Pancreas (tissue), 10 donors: Measurements from ENCODE around the gene ROBO1. TPM values are rescaled to one million over a fixed set of nuclear protein-coding genes. Genes with fewer than 3 reads are reported as not detected.

Experiments
- ATAC-seq, 4 donors: fragments of 200-7000 bp; cut with Tn5 transposase; one replicate each; pipeline versions ENCODE4 v1.8.0 to v1.9.1; 2020; ENCODE audit warnings: mild to moderate bottlenecking in 4 of 4, moderate library complexity in 4 of 4
- DNase-seq, 6 donors: peaks; one replicate each; pipeline ENCODE4 v3.0.0-alpha.2; 2020
- FAIRE-seq: peaks from 2 replicates; lab custom pipeline; 2012; peaks lifted over from hg19 to GRCh38; lab: Jason Lieb, UNC
- H3K27ac ChIP-seq, 4 donors: fragments of 200-600 bp; sonication (generic); 1 replicate in 3 of 4; 2 replicates in 1 of 4; pipeline versions ENCODE4 v1.5.0 to v1.8.0; 2020
- H3K27me3 ChIP-seq, 4 donors: fragments of 200-600 bp; one replicate each; pipeline ENCODE4 v1.8.0; 2021
- H3K36me3 ChIP-seq, 3 donors: fragments of 200-600 bp; sonication (generic) in 1 of 3; one replicate each; pipeline versions ENCODE4 v1.5.0 to v1.8.0; 2020 to 2021
- H3K4me1 ChIP-seq, 3 donors: fragments of 200-600 bp; one replicate each; pipeline ENCODE4 v1.8.0; 2021
- H3K4me3 ChIP-seq, 4 donors: fragments of 200-600 bp; sonication (generic) in 2 of 4; one replicate each; pipeline versions ENCODE4 v1.5.0 to v1.8.0; 2020 to 2021
- H3K9me3 ChIP-seq, 4 donors: fragments of 200-600 bp; one replicate each; pipeline ENCODE4 v1.8.0; 2021
- WGBS, 2 donors: extraction: QIAGEN DNeasy Blood & Tissue Kit; methylation state at CpG; one replicate each; pipeline ENCODE4 v1.1.7; 2013; 5-methylcytosine and 5-hydroxymethylcytosine counted together
- intact Hi-C, 3 donors: fragments of 100-400 bp; cut with DNase I; formaldehyde crosslinking; loops; one replicate each; pipeline versions ENCODE4 v1.11.1 to v1.14.2; 2022
- polyA plus RNA-seq, 2 donors: library from polyadenylated mRNA; stranded (reverse); fragments of 200-250 nt; gene quantifications; one replicate each; pipeline ENCODE4 v1.2.3, GENCODE V29; 2013
- total RNA-seq, 6 donors: library from RNA; stranded (reverse); fragmentation: NEBNext Ultra II Directional in 4 of 6; extraction: Animal tissue kit (Norgen Biotek cat#: 25700) in 4 of 6; gene quantifications; one replicate each; pipeline versions ENCODE4 v1.2.1 to v1.2.4, GENCODE V29; 2021 to 2023
- TF ChIP-seq, protein P1 (sequence below), 4 donors: fragments of 200-600 bp; sonication (generic) in 3 of 4; IDR thresholded peaks; one replicate each; pipeline versions ENCODE4 v1.5.0 to v1.8.0; 2021; ENCODE audit warnings: antibody characterized with exemption in 4 of 4
- donor health status: healthy with polysubstance abuse.
- donor health status: DM: no; HTN: no; CAD: no; lungs with moderate emphysema.
- donor health status: DM: no; HTN: no; CAD: no.
- donor health status: control.
- donor health status: control.
- donor health status: Bipolar disorder and iron deficiency.
- donor health status: DM: yes; HTN: yes; CAD: no.
- donor health status: DM: no; HTN: no; CAD: no.
- donor health status: DM: no; HTN: no; CAD: no.
- donor health status: DM: yes; HTN: yes; CAD: no.

Gene ROBO1
- total and polyA plus RNA-seq, 8 donors: 0.51 to 8.5 (median 2.8) TPM

DNA sequence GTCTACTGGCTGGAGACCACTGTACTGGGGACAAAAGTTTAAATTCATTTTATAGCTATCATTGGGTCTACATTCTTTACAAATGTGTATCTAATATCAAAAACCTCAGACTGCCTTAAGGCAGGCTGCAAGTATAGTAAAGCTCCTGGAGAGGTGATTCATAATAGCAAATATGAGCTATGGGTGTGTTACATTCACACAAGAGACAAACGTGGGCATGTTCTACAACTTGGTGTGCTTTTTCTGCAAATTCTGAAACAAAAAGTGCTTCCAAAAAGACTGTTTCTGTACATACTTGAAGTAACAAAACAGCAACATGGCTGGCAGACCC lies 1101.4 kb downstream of the ROBO1 start:
- Histone ChIP-seq H3K9me3 (no peaks in the 10 kb centered on the region), H3K27ac (no peak overlapping the region), H3K4me1 (no peaks in the 10 kb centered on the region), H3K4me3 (no peak overlapping the region), H3K27me3 (no peaks in the 10 kb centered on the region), H3K36me3 (no peaks in the 10 kb centered on the region)
- no peak for DNase-seq
- ATAC-seq: no peak
- no peak for FAIRE-seq
- intact Hi-C loops: no loop called here
- TF ChIP-seq, protein P1, sequence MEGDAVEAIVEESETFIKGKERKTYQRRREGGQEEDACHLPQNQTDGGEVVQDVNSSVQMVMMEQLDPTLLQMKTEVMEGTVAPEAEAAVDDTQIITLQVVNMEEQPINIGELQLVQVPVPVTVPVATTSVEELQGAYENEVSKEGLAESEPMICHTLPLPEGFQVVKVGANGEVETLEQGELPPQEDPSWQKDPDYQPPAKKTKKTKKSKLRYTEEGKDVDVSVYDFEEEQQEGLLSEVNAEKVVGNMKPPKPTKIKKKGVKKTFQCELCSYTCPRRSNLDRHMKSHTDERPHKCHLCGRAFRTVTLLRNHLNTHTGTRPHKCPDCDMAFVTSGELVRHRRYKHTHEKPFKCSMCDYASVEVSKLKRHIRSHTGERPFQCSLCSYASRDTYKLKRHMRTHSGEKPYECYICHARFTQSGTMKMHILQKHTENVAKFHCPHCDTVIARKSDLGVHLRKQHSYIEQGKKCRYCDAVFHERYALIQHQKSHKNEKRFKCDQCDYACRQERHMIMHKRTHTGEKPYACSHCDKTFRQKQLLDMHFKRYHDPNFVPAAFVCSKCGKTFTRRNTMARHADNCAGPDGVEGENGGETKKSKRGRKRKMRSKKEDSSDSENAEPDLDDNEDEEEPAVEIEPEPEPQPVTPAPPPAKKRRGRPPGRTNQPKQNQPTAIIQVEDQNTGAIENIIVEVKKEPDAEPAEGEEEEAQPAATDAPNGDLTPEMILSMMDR (IDR thresholded peaks at IDR 0.05): no peak
- 29 to 50% methylated on average over 1 of the region's 1 CpG for WGBS, 2 donors

DNA sequence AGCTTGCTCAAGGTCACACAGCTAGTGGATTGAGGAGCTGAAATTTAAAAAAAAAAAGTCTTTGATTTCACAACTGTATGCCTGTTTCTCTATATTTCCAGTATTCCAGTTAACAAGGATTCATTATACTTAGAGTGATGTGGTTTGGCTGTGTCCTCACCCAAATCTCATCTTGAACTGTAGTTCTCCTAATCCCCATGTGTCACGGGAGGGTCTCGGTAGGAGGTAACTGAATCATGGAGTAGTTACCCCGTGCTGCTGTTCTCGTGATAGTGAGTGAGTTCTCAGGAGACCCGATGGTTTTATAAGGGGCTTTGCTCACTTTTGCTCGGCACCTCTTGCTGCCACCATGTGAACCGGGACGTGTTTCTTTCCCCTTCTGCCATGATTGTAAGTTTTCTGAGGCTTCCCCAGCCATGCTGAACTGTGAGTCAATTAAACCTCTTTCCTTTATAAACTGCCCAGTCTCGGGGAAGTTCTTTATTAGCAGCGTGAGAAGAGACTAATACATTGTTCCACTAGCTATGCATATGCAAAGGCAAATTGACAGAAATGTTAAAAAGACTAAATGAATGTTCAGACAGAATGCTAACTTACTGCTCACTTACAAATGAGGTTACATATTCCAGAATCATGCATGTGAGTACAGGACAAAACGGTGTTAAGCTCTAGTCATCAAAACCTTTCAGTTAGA lies 1101.9 kb downstream of the ROBO1 start:
- Histone ChIP-seq H3K4me1 (no peaks in the 10 kb centered on the region), H3K9me3 (no peaks in the 10 kb centered on the region), H3K36me3 (no peaks in the 10 kb centered on the region), H3K27me3 (no peaks in the 10 kb centered on the region), H3K4me3 (no peak overlapping the region), H3K27ac (no peak overlapping the region)
- WGBS, 2 donors: 66 to 83% methylated on average over 11 of the region's 11 CpGs
- FAIRE-seq (no peak), ATAC-seq (no peak), DNase-seq (no peak)
- intact Hi-C loops: no loop called here
- TF ChIP-seq, protein P1 (IDR thresholded peaks at IDR 0.05): no peak

DNA sequence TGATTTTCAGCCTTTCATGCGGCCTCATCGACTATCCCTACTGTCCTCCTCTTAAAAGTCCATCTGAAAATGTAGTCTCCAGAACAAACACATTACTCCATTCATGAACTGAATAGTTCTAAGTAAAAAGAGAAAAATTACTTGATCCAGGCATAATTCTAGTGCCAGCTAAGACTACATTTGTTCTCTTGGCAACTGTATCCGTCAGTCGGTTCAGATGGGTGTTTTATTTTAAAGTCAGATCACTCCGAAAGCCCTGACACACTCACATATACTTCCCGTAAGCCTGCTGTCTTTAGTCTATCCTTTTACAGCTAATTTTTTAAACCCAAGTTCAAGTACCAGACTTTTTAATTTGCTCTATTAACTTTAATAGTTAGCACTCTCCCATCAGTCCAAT lies 1102.7 kb downstream of the ROBO1 start:
- Histone ChIP-seq H3K4me1 (no peaks in the 10 kb centered on the region), H3K9me3 (no peaks in the 10 kb centered on the region), H3K27me3 (peaks cover 0 to under 1% (median 0%) of the 10 kb centered on the region in 4 donors), H3K4me3 (no peak overlapping the region), H3K27ac (no peak overlapping the region), H3K36me3 (no peaks in the 10 kb centered on the region)
- DNase-seq (no peak), ATAC-seq (no peak), FAIRE-seq (no peak)
- TF ChIP-seq, protein P1 (IDR thresholded peaks at IDR 0.05): no peak
- 71 to 81% methylated on average over 6 of the region's 6 CpGs for WGBS, 2 donors
- intact Hi-C loops: no loop called here

DNA sequence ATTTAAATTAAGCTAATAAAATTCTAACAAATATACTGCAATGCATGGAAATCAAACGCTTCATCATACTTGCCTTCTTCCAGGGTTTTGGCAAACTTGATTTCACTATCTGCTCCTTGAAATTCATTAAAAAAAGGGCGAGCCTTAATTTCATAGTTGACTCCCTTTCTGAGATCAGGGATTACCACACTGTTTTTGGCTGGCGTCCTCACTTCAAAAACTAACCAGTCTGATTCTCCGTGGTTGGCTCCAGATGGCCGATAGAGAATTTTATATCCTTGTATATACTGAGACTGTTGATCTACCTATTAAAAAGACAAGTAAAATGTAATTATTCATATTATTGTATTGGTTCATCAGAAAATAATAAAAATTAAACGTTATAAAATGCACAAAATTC lies 1106.8 kb downstream of the ROBO1 start:
- Histone ChIP-seq H3K4me1 (no peaks in the 10 kb centered on the region), H3K36me3 (no peaks in the 10 kb centered on the region), H3K27me3 (peaks cover 0 to 6% (median 1%) of the 10 kb centered on the region in 4 donors), H3K27ac (no peak overlapping the region), H3K9me3 (no peaks in the 10 kb centered on the region), H3K4me3 (no peak overlapping the region)
- ATAC-seq (no peak), DNase-seq (no peak), FAIRE-seq (no peak)
- intact Hi-C loops: loop anchor here in 1 of 3 donors (5.0 kb wide), 1 partner anchor 356 kb away; no protein-coding TSS in a partner anchor
- 67 to 69% methylated on average over 6 of the region's 6 CpGs for WGBS, 2 donors
- TF ChIP-seq, protein P1 (IDR thresholded peaks at IDR 0.05): no peak

DNA sequence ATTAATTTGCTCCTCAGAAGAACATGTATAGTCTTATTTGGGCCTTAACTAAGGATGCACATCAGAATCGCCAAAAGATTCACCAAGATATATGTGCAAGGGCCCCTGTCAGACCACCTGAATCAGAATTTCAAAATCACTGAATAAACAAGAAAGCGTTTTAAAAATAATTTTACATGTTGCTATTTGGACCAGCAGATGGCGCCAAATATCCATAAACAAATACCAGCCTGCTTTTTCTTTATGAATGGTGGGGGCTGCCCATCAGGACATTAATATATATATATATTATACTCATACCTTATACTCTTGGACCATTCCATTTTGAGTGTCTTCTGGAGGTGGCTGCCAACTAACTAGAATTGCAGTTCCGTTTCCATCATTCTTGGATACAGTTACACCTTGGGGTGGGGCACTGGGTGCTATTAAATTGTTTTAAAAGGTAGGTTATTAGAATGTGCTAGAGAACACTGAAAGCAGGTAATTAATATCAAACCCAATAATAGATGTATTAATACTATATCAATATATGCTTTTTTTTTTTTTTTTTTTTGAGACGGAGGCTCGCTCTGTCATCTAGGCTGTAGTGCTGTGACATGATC lies 1108.3 kb downstream of the ROBO1 start:
- Histone ChIP-seq H3K36me3 (no peaks in the 10 kb centered on the region), H3K27me3 (peaks cover 0 to 6% (median 1%) of the 10 kb centered on the region in 4 donors), H3K4me3 (no peak overlapping the region), H3K4me1 (no peaks in the 10 kb centered on the region), H3K9me3 (no peaks in the 10 kb centered on the region), H3K27ac (no peak overlapping the region)
- peak in 1 of 6 donors; percentile 18 for DNase-seq
- intact Hi-C loops: loop anchor here in 1 of 3 donors (5.0 kb wide), 1 partner anchor 368 kb away; no protein-coding TSS in a partner anchor
- peak in 1 of 4 donors; percentile 32 for ATAC-seq
- 44 to 45% methylated on average over 6 of the region's 6 CpGs for WGBS, 2 donors
- peak; percentile 71 for FAIRE-seq
- TF ChIP-seq, protein P1 (IDR thresholded peaks at IDR 0.05): peak in 3 of 4 donors; percentile 29 to 60 (median 44)
